ENCODE measurements around the gene HOXD3. TPM values are rescaled to one million over a fixed set of nuclear protein-coding genes. Genes with fewer than 3 reads are reported as not detected.

The HOXD3 gene
- total RNA-seq, 6 donors from 2014 or later, result 0.49 to 0.57 (median 0.49) TPM; not detected in 3

- ATAC-seq (ENCODE audit: low FRiP score in 2 of 2), result peak in 1 of 2 donors; percentile 14
- Histone ChIP-seq H3K4me1 (peaks cover 13 to 25% (median 21%) of the 10 kb centered on the region in 4 donors), H3K27me3 (peaks cover 3 to 87% (median 55%) of the 10 kb centered on the region in 4 donors), H3K4me3 (peak overlapping the region in 3 of 4 donors; percentile 5 to 40 (median 37)), H3K27ac (no peak overlapping the region), H3K36me3 (no peaks in the 10 kb centered on the region), H3K9me3 (peaks cover 0 to 5% (median 0%) of the 10 kb centered on the region in 4 donors)
- TF ChIP-seq CTCF (IDR thresholded peaks at IDR 0.05) (no peak), EP300 (IDR thresholded peaks at IDR 0.05) (no peak), POLR2AphosphoS5 (IDR thresholded peaks at IDR 0.05) (no peak), POLR2A (IDR thresholded peaks at IDR 0.05) (no peak)
- 9 to 13% methylated on average over 18 to 46 of the region's 47 CpGs for WGBS, 2 donors
- peak in 1 of 2 donors; percentile 75 for DNase-seq
Observed at GRCh38 chr2:176122052-176122682, 34.9 kb upstream of the HOXD3 start.

- peak in 1 of 2 donors; percentile 73 for ATAC-seq (ENCODE audit: low FRiP score in 2 of 2)
- peak in 1 of 2 donors; percentile 83 for DNase-seq
- 5 to 7% methylated on average over 19 to 33 of the region's 84 CpGs for WGBS, 2 donors
- Histone ChIP-seq H3K36me3 (no peaks in the 10 kb centered on the region), H3K27ac (no peak within 1 kb of the TSS), H3K27me3 (peaks cover 3 to 84% (median 52%) of the 10 kb centered on the region in 4 donors), H3K9me3 (peaks cover 0 to 5% (median 0%) of the 10 kb centered on the region in 4 donors), H3K4me3 (peak within 1 kb of the TSS in 3 of 4 donors; percentile 5 to 40 (median 37)), H3K4me1 (peaks cover 13 to 24% (median 22%) of the 10 kb centered on the region in 4 donors)
- TF ChIP-seq CTCF (IDR thresholded peaks at IDR 0.05) (no peak), EP300 (IDR thresholded peaks at IDR 0.05) (no peak)
Observed at GRCh38 chr2:176122683-176123410, 34.3 kb upstream of the HOXD3 start, which contains the start of gene HOXD9. TSS of gene HOXD9 (plus strand) at chr2:176122719. CDS start at chr2:176122769, 50 bp downstream.

GRCh38 chr2:176123411-176124109 lies 33.5 kb upstream of the HOXD3 start:
- Histone ChIP-seq H3K9me3 (peaks cover 0 to 5% (median 0%) of the 10 kb centered on the region in 4 donors), H3K27ac (no peak overlapping the region), H3K4me1 (peaks cover 13 to 27% (median 22%) of the 10 kb centered on the region in 4 donors), H3K27me3 (peaks cover 1 to 84% (median 55%) of the 10 kb centered on the region in 4 donors), H3K4me3 (peak overlapping the region in 2 of 4 donors; percentile 37 to 40), H3K36me3 (no peaks in the 10 kb centered on the region)
- ATAC-seq (ENCODE audit: low FRiP score in 2 of 2) (no peak), DNase-seq (no peak)
- WGBS, 2 donors, result 8 to 10% methylated on average over 33 to 40 of the region's 40 CpGs
- TF ChIP-seq CTCF (IDR thresholded peaks at IDR 0.05), result no peak

GRCh38 chr2:176124110-176124946 lies 32.8 kb upstream of the HOXD3 start:
- H3K9me3 ChIP-seq, result peaks cover 0 to 5% (median 0%) of the 10 kb centered on the region in 4 donors
- peaks cover 16 to 35% (median 23%) of the 10 kb centered on the region in 4 donors for H3K4me1 ChIP-seq
- H3K4me3 ChIP-seq, result no peak overlapping the region
- H3K27ac ChIP-seq, result no peak overlapping the region
- no peak for DNase-seq
- TF ChIP-seq POLR2AphosphoS5 (IDR thresholded peaks at IDR 0.05) (no peak), POLR2A (IDR thresholded peaks at IDR 0.05) (no peak), EP300 (IDR thresholded peaks at IDR 0.05) (no peak), CTCF (IDR thresholded peaks at IDR 0.05) (no peak)
- ATAC-seq (ENCODE audit: low FRiP score in 2 of 2), result no peak
- H3K27me3 ChIP-seq, result peaks cover 1 to 84% (median 59%) of the 10 kb centered on the region in 4 donors
- WGBS, 2 donors, result 8 to 11% methylated on average over 14 to 15 of the region's 34 CpGs
- no peaks in the 10 kb centered on the region for H3K36me3 ChIP-seq

Data from upper lobe of left lung (tissue), 6 donors.